NCI-H526 (cell line): Measurements from ENCODE around the gene PNMA1.

Source experiments
- DNase-seq, 2 experiments: peaks; one replicate each; lab custom pipeline; 2025; lab: John Stamatoyannopoulos, UW

PNMA1 gene

DNA sequence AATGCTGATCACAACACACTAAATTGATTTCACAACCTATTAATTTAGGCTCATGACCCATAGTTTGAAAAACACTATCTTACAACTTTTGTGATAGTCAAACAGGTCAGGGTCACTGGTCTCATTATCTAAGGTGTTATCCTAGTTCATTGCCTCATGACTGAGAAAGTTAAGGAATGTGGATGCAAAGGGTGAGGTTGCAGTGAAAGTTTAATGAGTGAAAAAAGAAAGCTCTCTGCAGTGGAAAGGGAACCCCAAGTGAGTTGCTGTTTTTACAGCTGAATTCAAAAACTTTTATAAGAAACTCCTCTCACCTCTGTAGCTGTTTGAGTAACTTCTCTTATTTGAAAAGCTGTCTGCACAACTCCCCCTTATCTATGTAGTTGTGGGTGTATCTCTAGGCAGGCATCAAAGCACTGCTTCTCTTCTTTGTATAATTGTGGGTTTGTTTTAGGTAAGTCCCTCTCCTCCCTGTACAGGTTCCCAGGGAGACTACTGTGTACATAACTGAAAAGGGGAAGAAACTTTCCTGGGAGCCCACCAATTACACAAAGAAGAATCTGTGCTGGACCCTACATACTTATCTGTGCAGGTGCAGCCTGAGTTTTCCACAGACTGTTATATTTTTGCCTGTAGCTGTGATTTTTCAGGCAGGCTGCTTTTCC, 50.5 kb downstream of the PNMA1 start:
- no peak for DNase-seq

DNA sequence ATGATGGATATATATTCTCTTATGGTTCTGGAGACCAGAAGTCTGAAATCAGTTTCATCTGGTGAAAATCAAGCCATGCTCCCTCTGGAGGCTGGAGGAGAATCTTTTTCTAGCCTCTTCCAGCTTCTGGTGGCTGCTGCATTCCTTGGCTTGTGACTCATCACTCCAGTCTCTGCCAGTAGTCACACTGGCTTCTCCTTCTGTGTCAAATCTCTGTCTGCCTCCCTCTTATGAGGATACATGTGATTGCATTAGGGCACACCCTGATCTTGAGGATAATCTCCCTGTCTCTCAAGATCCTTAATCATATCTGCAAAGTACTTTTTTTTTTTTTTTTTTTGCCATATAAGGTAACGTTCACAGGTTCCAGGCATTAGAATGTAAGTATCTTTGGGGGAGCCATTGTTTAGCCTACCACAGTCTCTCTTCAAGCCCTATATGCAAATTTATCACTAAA, 51.7 kb downstream of the PNMA1 start:
- DNase-seq, result no peak

DNA sequence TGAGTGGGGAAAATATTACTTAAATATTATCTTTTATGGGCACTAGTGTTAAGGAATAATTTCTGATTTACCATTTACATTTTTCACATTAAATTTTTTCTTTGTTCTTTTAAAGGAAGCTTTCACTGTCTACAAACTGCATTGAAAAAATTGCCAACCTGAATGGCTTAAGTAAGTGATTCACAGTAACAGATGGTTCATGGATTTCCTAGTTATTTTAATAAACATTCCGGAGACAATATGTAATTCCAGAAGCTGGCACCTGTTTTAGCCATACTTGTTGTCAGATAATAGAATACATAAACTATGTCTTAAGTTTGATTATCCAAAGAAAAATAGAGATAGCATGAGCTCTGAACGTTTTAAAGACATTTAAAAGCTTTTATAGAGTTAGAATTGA, 52.3 kb downstream of the PNMA1 start:
- no peak for DNase-seq
